ENCODE results near the gene RILPL1. TPM values are rescaled to one million over a fixed set of nuclear protein-coding genes. Genes with fewer than 3 reads are reported as not detected.

The RILPL1 gene
- polyA plus RNA-seq, 1 donor (not counting 4 experiments of a cell fraction or from before 2014, with no cell fraction given) = 17.0 TPM

DNA sequence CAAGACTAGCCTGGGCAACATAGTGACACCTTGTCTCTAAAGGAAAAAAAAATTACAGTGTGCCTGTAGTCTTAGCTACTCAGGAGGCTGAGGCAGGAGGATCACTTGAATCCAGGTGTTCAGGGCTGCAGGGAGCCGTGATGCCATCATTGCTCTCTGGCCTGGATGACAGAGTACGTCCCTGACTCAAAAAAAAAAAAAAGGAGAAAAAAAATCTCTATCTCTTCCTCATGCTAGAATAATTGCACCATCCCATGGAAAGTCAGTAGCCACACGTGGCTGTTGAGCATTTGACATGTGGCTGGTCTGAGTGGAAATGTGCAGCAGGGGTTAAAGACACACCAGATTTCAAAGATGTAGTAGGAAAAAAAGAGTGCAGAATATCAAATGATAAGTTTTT lies 3.8 kb downstream of the RILPL1 start:
- Histone ChIP-seq H4K20me1 (ENCODE audit: control insufficient read depth, extremely low read depth, insufficient read depth, low read length) (no peaks in the 10 kb centered on the region), H3K79me2 (ENCODE audit: control insufficient read depth, insufficient read depth, low read length) (peaks cover 55% of the 10 kb centered on the region), H3K4me2 (ENCODE audit: control insufficient read depth, extremely low read depth, insufficient read depth, low read depth, low read length) (no peak overlapping the region), H3K36me3 (ENCODE audit: control insufficient read depth in 2 of 2, extremely low read depth in 1 of 2, insufficient read depth in 2 of 2, low read length in 2 of 2) (peaks cover 13 to 21% of the 10 kb centered on the region in 2 experiments), H3K4me3 (ENCODE audit: control insufficient read depth in 2 of 3, extremely low read depth in 1 of 3, insufficient read depth in 2 of 3, low read depth in 1 of 3, low read length in 3 of 3) (no peak overlapping the region), H2AFZ (ENCODE audit: control insufficient read depth, low read length) (no peak overlapping the region), H3K4me1 (ENCODE audit: control insufficient read depth, extremely low read depth, insufficient read depth, low read length) (peaks cover 16% of the 10 kb centered on the region), H3K27me3 (ENCODE audit: control insufficient read depth, extremely low read depth, insufficient read depth, low read length) (no peaks in the 10 kb centered on the region), H3K9ac (ENCODE audit: control insufficient read depth, extremely low read depth, insufficient read depth, low read length) (no peak overlapping the region), H3K27ac (ENCODE audit: control insufficient read depth, insufficient read depth, low read length) (no peak overlapping the region), H3K9me1 (ENCODE audit: control insufficient read depth, extremely low read depth, insufficient read depth, low read length) (peaks cover 2% of the 10 kb centered on the region), H3K9me3 (ENCODE audit: control insufficient read depth, low read depth, low read length) (no peaks in the 10 kb centered on the region)
- DNase-seq (ENCODE audit: low read depth, low spot score) = no peak
- TF ChIP-seq EZH2 (IDR thresholded peaks at IDR 0.05; ENCODE audit: low read length) = no peak
- TF ChIP-seq, protein P1, sequence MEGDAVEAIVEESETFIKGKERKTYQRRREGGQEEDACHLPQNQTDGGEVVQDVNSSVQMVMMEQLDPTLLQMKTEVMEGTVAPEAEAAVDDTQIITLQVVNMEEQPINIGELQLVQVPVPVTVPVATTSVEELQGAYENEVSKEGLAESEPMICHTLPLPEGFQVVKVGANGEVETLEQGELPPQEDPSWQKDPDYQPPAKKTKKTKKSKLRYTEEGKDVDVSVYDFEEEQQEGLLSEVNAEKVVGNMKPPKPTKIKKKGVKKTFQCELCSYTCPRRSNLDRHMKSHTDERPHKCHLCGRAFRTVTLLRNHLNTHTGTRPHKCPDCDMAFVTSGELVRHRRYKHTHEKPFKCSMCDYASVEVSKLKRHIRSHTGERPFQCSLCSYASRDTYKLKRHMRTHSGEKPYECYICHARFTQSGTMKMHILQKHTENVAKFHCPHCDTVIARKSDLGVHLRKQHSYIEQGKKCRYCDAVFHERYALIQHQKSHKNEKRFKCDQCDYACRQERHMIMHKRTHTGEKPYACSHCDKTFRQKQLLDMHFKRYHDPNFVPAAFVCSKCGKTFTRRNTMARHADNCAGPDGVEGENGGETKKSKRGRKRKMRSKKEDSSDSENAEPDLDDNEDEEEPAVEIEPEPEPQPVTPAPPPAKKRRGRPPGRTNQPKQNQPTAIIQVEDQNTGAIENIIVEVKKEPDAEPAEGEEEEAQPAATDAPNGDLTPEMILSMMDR (optimal IDR thresholded peaks at IDR 0.05 in 1 of 3, IDR thresholded peaks at IDR 0.05 in 1 of 3, conservative IDR thresholded peaks at IDR 0.05 in 1 of 3; ENCODE audit: extremely low read depth in 1 of 3, insufficient read depth in 2 of 3, low read length in 3 of 3) = no peak
- dilution Hi-C loops (cut with MboI; ENCODE audit: extremely low pct_ligation_motif_present, low sequenced_read_pairs) = no loop called here
- FAIRE-seq = no peak

- Histone ChIP-seq H3K9me3 (ENCODE audit: control insufficient read depth, low read depth, low read length) (no peaks in the 10 kb centered on the region), H4K20me1 (ENCODE audit: control insufficient read depth, extremely low read depth, insufficient read depth, low read length) (no peaks in the 10 kb centered on the region), H2AFZ (ENCODE audit: control insufficient read depth, low read length) (no peak overlapping the region), H3K79me2 (ENCODE audit: control insufficient read depth, insufficient read depth, low read length) (peaks cover 56% of the 10 kb centered on the region), H3K27ac (ENCODE audit: control insufficient read depth, insufficient read depth, low read length) (no peak overlapping the region), H3K4me3 (ENCODE audit: control insufficient read depth in 2 of 3, extremely low read depth in 1 of 3, insufficient read depth in 2 of 3, low read depth in 1 of 3, low read length in 3 of 3) (no peak overlapping the region), H3K27me3 (ENCODE audit: control insufficient read depth, extremely low read depth, insufficient read depth, low read length) (no peaks in the 10 kb centered on the region), H3K4me2 (ENCODE audit: control insufficient read depth, extremely low read depth, insufficient read depth, low read depth, low read length) (no peak overlapping the region), H3K9ac (ENCODE audit: control insufficient read depth, extremely low read depth, insufficient read depth, low read length) (no peak overlapping the region), H3K9me1 (ENCODE audit: control insufficient read depth, extremely low read depth, insufficient read depth, low read length) (peaks cover 2% of the 10 kb centered on the region), H3K36me3 (ENCODE audit: control insufficient read depth in 2 of 2, extremely low read depth in 1 of 2, insufficient read depth in 2 of 2, low read length in 2 of 2) (peaks cover 14 to 24% of the 10 kb centered on the region in 2 experiments), H3K4me1 (ENCODE audit: control insufficient read depth, extremely low read depth, insufficient read depth, low read length) (peaks cover 16% of the 10 kb centered on the region)
- FAIRE-seq (no peak), DNase-seq (ENCODE audit: low read depth, low spot score) (no peak)
- dilution Hi-C loops (cut with MboI; ENCODE audit: extremely low pct_ligation_motif_present, low sequenced_read_pairs) = no loop called here
- no peak for TF ChIP-seq EZH2 (IDR thresholded peaks at IDR 0.05; ENCODE audit: low read length)
- TF ChIP-seq, protein P1 (optimal IDR thresholded peaks at IDR 0.05 in 1 of 3, IDR thresholded peaks at IDR 0.05 in 1 of 3, conservative IDR thresholded peaks at IDR 0.05 in 1 of 3; ENCODE audit: extremely low read depth in 1 of 3, insufficient read depth in 2 of 3, low read length in 3 of 3) = no peak
These were observed 4.7 kb downstream of the RILPL1 start for GRCh38 chr12:123528858-123529257.
